ENCODE results near the gene UPF3A.

UPF3A gene

DNA sequence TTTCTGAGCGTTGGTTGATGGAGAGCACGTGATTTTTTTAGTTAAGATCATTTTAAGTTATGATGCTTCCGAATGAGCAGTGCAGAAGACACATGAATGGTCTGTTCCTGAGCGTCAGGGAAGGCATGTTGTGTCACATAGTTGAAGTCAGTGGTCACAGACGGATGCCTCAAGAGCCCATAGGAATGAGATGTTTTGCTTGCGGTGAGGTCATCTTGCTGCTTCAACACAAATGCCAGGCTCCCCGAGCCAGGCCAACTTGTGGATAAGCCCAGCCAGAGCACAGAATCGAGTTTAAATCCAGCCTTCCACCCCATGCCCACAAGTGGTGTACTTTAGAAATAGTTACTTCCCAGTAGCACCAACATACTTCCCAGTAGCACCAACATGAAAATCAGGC, 5.4 kb downstream of the UPF3A start:
- H3K4me1 ChIP-seq (ENCODE audit: insufficient read depth, low read length, poor library complexity, severe bottlenecking), result peaks cover 40% of the 10 kb centered on the region
- H3K4me3 ChIP-seq (ENCODE audit: low read length, poor library complexity, severe bottlenecking), result no peak overlapping the region
- no peak for TF ChIP-seq EZH2phosphoT487 (IDR thresholded peaks at IDR 0.05; ENCODE audit: borderline replicate concordance)
- TF ChIP-seq, protein P1, sequence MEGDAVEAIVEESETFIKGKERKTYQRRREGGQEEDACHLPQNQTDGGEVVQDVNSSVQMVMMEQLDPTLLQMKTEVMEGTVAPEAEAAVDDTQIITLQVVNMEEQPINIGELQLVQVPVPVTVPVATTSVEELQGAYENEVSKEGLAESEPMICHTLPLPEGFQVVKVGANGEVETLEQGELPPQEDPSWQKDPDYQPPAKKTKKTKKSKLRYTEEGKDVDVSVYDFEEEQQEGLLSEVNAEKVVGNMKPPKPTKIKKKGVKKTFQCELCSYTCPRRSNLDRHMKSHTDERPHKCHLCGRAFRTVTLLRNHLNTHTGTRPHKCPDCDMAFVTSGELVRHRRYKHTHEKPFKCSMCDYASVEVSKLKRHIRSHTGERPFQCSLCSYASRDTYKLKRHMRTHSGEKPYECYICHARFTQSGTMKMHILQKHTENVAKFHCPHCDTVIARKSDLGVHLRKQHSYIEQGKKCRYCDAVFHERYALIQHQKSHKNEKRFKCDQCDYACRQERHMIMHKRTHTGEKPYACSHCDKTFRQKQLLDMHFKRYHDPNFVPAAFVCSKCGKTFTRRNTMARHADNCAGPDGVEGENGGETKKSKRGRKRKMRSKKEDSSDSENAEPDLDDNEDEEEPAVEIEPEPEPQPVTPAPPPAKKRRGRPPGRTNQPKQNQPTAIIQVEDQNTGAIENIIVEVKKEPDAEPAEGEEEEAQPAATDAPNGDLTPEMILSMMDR (conservative IDR thresholded peaks at IDR 0.05; ENCODE audit: low read length), result no peak
- no peak overlapping the region for H3K9ac ChIP-seq (ENCODE audit: low read depth, low read length, poor library complexity, severe bottlenecking)
- H4K20me1 ChIP-seq (ENCODE audit: insufficient read depth, low read length, poor library complexity, severe bottlenecking), result peaks cover 23% of the 10 kb centered on the region
- H3F3A ChIP-seq (ENCODE audit: low read depth), result no peaks in the 10 kb centered on the region
- peaks cover 18% of the 10 kb centered on the region; the same call in 1 of the 2 replicates for H3K36me3 ChIP-seq (ENCODE audit: insufficient read depth, low read length)
- peaks cover 46% of the 10 kb centered on the region for H3K79me2 ChIP-seq (ENCODE audit: insufficient read depth, low read length)
- no peak overlapping the region for H2AFZ ChIP-seq (ENCODE audit: low read length)
- no peaks in the 10 kb centered on the region for H3K9me2 ChIP-seq (replicated peaks; ENCODE audit: low read depth, low read length)
- H3K27me3 ChIP-seq (ENCODE audit: insufficient read depth, low read length, poor library complexity, severe bottlenecking), result no peaks in the 10 kb centered on the region
- no peak overlapping the region for H3K4me2 ChIP-seq (ENCODE audit: low read depth, low read length, poor library complexity, severe bottlenecking)
- H3K9me3 ChIP-seq (ENCODE audit: insufficient read depth, low read depth, low read length), result no peaks in the 10 kb centered on the region

DNA sequence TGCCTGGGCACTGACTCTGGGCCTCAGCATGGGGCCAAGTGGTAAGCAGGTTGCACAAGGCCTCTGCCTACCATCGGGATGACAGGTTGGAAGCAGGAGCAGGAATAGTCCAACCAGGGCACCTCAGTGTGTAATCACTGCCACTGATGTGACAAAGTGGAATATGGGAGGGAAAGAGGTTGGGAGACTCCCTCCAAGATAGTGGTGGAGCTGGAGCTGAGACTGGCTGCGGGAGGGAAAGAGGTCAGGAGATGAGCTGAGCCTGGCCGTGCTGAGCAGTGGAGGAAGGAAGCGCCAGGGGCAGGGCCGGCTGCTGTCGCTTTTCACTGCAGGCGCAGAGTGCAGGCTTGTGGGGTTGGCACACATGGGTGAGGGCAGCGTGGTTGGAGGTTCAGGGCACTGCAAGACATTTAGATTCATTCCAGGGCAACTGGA, 6.8 kb downstream of the UPF3A start:
- Histone ChIP-seq H3K4me2 (ENCODE audit: low read depth, low read length, poor library complexity, severe bottlenecking) (no peak overlapping the region), H3K4me3 (ENCODE audit: low read length, poor library complexity, severe bottlenecking) (no peak overlapping the region), H3K27me3 (ENCODE audit: insufficient read depth, low read length, poor library complexity, severe bottlenecking) (no peaks in the 10 kb centered on the region), H3F3A (ENCODE audit: low read depth) (no peaks in the 10 kb centered on the region), H2AFZ (ENCODE audit: low read length) (no peak overlapping the region), H3K9me2 (replicated peaks; ENCODE audit: low read depth, low read length) (no peaks in the 10 kb centered on the region), H3K9ac (ENCODE audit: low read depth, low read length, poor library complexity, severe bottlenecking) (no peak overlapping the region), H4K20me1 (ENCODE audit: insufficient read depth, low read length, poor library complexity, severe bottlenecking) (peaks cover 19% of the 10 kb centered on the region), H3K36me3 (ENCODE audit: insufficient read depth, low read length) (peaks cover 27% of the 10 kb centered on the region; the same call in 1 of the 2 replicates), H3K9me3 (ENCODE audit: insufficient read depth, low read depth, low read length) (no peaks in the 10 kb centered on the region), H3K79me2 (ENCODE audit: insufficient read depth, low read length) (peaks cover 36% of the 10 kb centered on the region), H3K4me1 (ENCODE audit: insufficient read depth, low read length, poor library complexity, severe bottlenecking) (peaks cover 37% of the 10 kb centered on the region)
- TF ChIP-seq EZH2phosphoT487 (IDR thresholded peaks at IDR 0.05; ENCODE audit: borderline replicate concordance), result no peak
- TF ChIP-seq, protein P1 (conservative IDR thresholded peaks at IDR 0.05; ENCODE audit: low read length), result no peak

DNA sequence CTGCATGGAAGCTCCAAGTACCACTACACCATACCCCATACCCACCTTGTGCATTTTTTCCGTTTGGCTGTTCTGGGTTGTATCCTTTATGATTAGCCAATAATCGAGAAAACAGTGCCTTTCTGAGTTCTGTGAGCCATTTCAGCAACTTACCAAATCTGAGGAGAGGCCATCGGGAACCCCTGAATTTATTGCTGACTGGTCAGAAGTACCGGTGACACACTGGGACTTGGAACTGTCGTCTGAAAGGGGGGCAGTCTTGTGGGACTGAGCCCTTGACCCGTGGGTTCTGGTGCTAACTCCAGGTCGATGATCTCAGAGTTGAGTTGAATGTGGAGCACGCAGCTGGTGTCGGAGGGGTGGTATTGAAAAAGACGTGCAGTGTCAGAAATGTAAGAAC, 15.0 kb downstream of the UPF3A start:
- Histone ChIP-seq H3F3A (ENCODE audit: low read depth) (no peaks in the 10 kb centered on the region), H3K9ac (ENCODE audit: low read depth, low read length, poor library complexity, severe bottlenecking) (no peak overlapping the region), H3K9me3 (ENCODE audit: insufficient read depth, low read depth, low read length) (no peaks in the 10 kb centered on the region), H3K4me3 (ENCODE audit: low read length, poor library complexity, severe bottlenecking) (no peak overlapping the region), H3K36me3 (ENCODE audit: insufficient read depth, low read length) (peaks cover 56% of the 10 kb centered on the region; the same call in 1 of the 2 replicates), H2AFZ (ENCODE audit: low read length) (no peak overlapping the region), H3K4me1 (ENCODE audit: insufficient read depth, low read length, poor library complexity, severe bottlenecking) (no peaks in the 10 kb centered on the region), H3K27me3 (ENCODE audit: insufficient read depth, low read length, poor library complexity, severe bottlenecking) (no peaks in the 10 kb centered on the region), H3K9me2 (replicated peaks; ENCODE audit: low read depth, low read length) (no peaks in the 10 kb centered on the region), H4K20me1 (ENCODE audit: insufficient read depth, low read length, poor library complexity, severe bottlenecking) (no peaks in the 10 kb centered on the region), H3K4me2 (ENCODE audit: low read depth, low read length, poor library complexity, severe bottlenecking) (no peak overlapping the region), H3K79me2 (ENCODE audit: insufficient read depth, low read length) (peaks cover 15% of the 10 kb centered on the region; the same call in 1 of the 2 replicates)
- TF ChIP-seq, protein P1 (conservative IDR thresholded peaks at IDR 0.05; ENCODE audit: low read length), result no peak
- TF ChIP-seq EZH2phosphoT487 (IDR thresholded peaks at IDR 0.05; ENCODE audit: borderline replicate concordance), result no peak

Data from Loucy (cell line).